SW480 (cell line): ENCODE results near the gene SYNC.

Experiments used
- DNase-seq: peaks from one replicate; pipeline ENCODE4 v3.0.0-alpha.2; 2016; ENCODE audit warnings: low spot score

SYNC gene

DNA sequence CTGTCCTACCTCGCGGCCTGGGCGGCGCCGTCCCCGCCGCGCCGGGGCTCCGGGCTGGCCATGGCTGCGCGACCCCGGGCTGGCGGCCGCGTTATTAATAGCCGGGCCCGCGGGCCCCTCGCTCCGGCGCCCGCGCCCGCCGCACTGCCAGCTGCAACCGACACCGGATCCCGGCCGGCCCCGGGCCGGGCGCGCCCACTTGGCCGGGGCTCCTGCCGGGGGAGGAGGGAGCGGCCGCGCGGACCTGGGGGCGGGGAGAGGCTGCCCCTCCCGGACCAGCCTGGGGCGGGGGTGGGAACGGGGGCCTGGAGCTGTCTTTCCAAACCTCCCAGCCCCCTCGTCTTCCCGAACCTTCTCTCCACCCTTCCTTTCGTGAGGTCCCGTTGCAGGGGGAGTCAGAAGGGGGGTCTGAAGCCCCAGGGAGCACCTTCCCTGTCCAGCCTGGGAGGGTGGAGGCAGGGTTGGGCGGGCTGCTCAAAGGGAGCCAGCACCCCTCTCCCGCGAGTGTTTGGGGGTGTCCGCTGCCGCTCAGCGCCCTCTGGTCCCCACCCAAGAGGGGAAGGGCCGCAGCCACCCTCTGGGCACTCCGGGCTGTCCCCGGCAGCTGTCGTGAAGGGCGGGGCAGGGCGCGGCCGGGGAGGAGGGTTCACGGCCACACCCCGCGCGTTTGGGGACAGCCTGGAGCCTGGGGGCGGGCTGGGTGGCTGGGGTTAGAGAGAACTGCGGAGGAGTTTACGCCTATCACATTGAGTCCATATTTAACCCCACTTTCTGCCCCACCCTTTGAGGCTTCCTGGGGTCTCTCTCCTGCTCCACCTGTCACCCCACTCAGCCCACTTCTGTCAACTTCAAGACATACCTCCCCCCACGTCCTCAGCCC lies at the start of gene SYNC:
SYNC (minus strand) TSS at position 172 of the 880 bp plus-strand sequence; CDS start at position 62, 110 bp downstream.
- DNase-seq = peak; percentile 52

DNA sequence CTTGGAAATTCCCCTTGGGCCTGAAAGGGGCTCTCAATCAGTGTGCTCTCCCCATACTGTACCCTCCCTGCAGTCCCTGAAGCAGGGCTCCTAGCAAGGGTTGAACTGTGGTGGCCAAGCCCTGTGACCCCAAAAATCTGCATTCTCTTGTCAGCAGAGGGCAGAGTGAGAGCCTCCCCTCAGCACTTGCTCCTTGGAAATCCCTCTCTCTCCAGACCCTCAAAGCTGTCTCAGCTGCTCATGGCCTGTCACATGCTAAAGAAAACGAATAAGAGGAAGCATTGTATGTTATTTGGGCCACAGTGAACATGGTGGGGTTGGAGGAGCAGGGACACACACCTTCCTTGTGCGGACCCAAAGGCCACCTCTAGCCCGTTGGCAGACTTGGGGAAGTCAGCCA lies 47.2 kb upstream of the SYNC start:
- no peak for DNase-seq

GRCh38 chr1:32749332-32749731 lies 46.8 kb upstream of the SYNC start:
- no peak for DNase-seq

- DNase-seq = no peak
Observed at GRCh38 chr1:32748926-32749325, 46.4 kb upstream of the SYNC start.

- DNase-seq = no peak
Observed at GRCh38 chr1:32748348-32748747, 45.8 kb upstream of the SYNC start.

GRCh38 chr1:32746130-32746529 lies 43.6 kb upstream of the SYNC start:
- DNase-seq = no peak

DNA sequence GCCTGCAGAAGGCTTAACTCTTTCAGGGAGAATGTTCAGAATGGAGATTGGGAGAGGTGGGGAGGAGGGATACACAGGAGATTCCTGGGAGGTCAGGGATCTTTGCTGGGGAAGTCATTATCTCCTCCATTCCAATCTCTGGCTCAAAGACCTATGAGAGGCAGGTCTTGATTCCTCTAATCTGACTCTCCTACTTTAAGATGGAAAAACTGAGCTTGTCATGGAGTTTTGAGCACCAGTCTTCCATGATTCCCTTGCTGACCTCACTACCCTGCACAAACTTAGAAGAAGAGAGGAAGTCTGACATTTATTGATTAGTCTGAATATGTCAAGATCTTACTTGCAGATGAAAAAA lies 41.5 kb upstream of the SYNC start:
- DNase-seq = no peak

DNA sequence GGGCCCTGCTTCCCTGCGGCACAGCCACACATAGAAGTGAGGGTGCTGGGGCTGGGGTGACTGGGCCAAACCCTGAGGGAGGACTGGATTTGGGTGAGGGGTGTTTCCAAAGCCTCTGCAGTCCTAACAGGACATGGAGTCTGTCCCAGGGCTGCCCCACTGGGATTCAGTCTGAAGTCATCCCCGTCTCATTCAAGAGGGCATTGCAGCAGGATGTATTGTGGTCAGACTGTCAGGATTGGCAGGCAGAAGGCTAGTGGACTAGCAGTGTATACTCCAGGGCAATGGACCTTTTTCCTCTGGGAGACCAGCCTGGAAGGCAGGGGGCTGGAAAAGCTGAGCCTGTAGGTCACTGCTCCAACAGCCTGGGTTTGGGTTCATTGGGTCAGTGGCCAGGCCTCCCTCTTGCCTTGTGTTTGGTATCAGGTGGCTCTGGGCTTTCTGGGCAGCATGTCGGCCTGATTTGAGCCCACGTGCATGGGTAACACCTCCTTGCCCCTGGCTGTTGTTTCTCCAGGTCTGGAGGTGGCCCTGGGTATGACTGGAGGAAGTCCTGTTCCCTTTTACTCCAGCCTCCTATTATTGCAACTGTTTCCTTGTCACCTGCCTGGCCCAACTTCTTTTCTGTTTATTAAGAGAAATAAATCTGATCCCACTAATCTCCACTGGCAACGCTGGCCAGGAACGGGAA lies 41.0 kb upstream of the SYNC start:
- no peak for DNase-seq

GRCh38 chr1:32742956-32743355 lies 40.4 kb upstream of the SYNC start:
- no peak for DNase-seq

GRCh38 chr1:32742199-32742947 lies 39.8 kb upstream of the SYNC start:
- no peak for DNase-seq

- DNase-seq = no peak
Observed at GRCh38 chr1:32741413-32742198, 39.0 kb upstream of the SYNC start.

DNA sequence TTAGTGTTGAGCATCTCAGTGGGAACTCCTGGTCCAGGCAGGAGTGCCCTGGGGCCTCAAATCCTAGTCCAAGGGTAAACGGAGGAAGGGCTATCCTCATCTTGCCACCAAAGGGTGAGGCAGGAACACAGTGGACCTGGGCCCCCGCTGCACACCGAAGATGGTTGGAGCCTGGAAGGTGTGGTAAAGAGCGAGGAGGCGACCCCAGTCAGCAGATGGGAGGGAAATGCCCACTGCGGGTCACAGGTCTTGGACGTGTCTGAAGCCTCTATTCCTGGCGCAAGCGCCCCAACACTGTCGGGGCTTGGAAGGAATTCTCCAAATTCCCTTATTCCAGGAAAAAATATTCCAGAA lies 38.5 kb upstream of the SYNC start:
- no peak for DNase-seq

DNA sequence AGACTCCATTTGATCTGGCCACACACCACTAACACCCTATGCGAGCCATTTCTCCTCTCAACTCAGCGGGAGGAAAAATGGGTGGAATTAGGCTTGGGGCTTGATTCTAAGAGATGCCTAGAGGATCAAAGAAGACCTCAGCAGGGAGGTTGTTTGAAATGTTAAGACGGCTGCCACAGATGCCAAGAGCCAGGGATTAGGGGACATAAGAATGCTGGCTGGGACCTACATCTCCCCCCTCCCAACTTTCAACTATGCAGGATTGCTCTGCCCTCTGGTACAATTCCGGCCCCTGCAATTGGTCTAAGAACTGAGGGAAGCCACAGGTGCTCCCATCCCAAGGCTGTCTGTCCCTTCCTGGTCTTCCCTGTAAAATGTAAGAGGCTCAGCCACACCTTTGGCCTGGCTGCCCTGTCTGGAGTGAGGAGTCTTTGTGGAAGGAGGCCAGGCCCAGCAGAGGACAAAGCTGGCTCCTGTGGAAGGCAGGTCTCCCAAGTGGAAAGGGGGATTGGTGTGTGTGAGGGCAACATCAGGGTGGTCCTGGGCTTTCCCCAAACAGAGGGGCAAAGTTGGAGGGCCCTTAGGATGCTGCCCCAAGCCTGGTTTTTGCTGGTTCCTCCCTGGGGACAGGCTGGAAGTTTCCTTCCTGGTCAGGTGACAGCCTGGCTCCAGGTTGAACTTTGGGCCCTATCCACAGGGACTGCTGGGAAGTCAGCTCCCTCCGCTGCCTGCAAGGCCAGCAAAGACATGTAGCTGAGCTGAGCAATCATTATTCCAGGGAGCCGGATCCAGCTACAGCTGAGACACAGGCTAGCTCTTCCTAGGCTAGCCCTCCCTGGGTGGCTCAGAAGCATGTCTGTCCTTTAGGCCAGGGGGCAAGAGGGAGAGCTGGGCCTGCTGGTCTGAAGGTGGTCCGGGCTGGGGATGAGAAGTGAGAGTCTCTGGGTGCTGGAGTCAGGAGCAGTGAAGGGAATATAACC lies 34.5 kb upstream of the SYNC start:
- no peak for DNase-seq

GRCh38 chr1:32733582-32734321 lies 31.2 kb upstream of the SYNC start:
- DNase-seq = no peak

DNA sequence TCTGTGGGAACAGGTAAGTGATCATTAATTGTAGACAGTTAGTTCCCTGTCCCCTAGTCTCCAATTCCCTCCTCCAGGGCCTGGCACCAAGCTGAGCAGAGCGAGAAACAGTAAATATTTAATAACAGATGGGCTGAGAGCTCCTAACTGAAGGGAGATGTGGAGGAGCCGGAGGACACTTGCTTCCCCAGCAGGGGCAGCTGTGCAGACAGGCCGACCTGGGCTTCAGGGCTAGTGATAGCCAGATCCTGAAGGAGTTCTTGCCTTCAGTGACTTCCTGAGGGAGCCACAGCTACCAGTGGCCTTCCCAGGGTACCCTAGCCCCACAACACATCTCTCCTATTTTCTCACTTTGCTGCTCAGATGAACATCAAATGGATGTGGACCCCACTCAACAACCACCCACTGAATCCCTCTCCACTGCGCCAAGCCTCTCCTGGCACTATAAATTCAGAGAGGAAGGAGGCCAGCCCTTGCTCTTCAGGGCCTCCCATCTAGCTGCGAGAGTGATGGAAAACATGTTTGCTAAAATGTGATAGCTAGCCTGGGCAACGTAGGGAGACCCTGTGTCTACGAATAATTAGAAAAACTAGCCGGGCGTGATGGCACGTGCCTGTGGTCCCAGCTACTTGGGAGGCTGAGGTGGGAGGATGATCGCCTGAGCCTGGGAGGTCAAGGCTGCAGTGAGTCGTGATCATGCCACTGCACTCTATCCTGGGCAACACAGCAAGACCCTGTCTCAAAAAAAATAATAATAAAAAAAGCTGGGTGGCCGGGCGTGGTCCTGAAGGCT lies 26.9 kb upstream of the SYNC start:
- no peak for DNase-seq

GRCh38 chr1:32728413-32729077 lies 26.0 kb upstream of the SYNC start:
- no peak for DNase-seq

GRCh38 chr1:32727876-32728275 lies 25.3 kb upstream of the SYNC start:
- DNase-seq = no peak

GRCh38 chr1:32725615-32725982 lies 23.0 kb upstream of the SYNC start:
- DNase-seq = no peak
